Mesenchymal stem cell (in vitro differentiated cells and primary cell): ENCODE data around the gene R3HDM1.

Experiments used
- DNase-seq: peaks from one replicate; pipeline ENCODE4 v3.0.0-alpha.2; 2013
- H2AFZ ChIP-seq: one replicate; pipeline ENCODE4 v1.6.1; 2013; ENCODE audit warnings: low read depth, mild to moderate bottlenecking, control low read depth, inconsistent platforms, low read length, moderate library complexity
- H2AK5ac ChIP-seq: 2 replicates; pipeline ENCODE4 v1.6.1; 2013; ENCODE audit warnings: low read length, moderate library complexity, mild to moderate bottlenecking, inconsistent platforms; ENCODE audit not compliant: severe bottlenecking
- H2BK120ac ChIP-seq: one replicate; pipeline ENCODE4 v1.6.1; 2013; ENCODE audit warnings: low read depth, mild to moderate bottlenecking, inconsistent platforms, low read length, moderate library complexity
- H2BK12ac ChIP-seq, 2 experiments: one replicate each; pipeline ENCODE4 v1.6.1; 2013; ENCODE audit warnings: inconsistent platforms in 2 of 2, low read length in 2 of 2, mild to moderate bottlenecking in 2 of 2, moderate library complexity in 2 of 2, control low read depth in 1 of 2
- H2BK15ac ChIP-seq: one replicate; pipeline ENCODE4 v1.6.1; 2013; ENCODE audit warnings: mild to moderate bottlenecking, low read depth, inconsistent platforms; ENCODE audit not compliant: poor library complexity, severe bottlenecking
- H2BK5ac ChIP-seq: 2 replicates; pipeline ENCODE4 v1.6.1; 2013; ENCODE audit warnings: low read depth, mild to moderate bottlenecking, low read length, control low read depth, inconsistent platforms; ENCODE audit not compliant: poor library complexity, severe bottlenecking
- H3K14ac ChIP-seq, 2 experiments: one replicate each; pipeline ENCODE4 v1.6.1; 2013; ENCODE audit warnings: inconsistent platforms in 2 of 2, low read length in 2 of 2, control low read depth in 1 of 2, mild to moderate bottlenecking in 1 of 2, moderate library complexity in 1 of 2
- H3K18ac ChIP-seq, 2 experiments: one replicate each; pipeline ENCODE4 v1.6.1; 2013; ENCODE audit warnings: inconsistent platforms in 2 of 2, low read length in 2 of 2, control low read depth in 1 of 2, low read depth in 1 of 2, mild to moderate bottlenecking in 1 of 2
- H3K23ac ChIP-seq, 2 experiments: one replicate each; pipeline ENCODE4 v1.6.1; 2013; ENCODE audit warnings: inconsistent platforms in 2 of 2, low read length in 2 of 2, mild to moderate bottlenecking in 2 of 2, moderate library complexity in 2 of 2, control low read depth in 1 of 2
- H3K27ac ChIP-seq: 2 replicates; pipeline ENCODE4 v1.5.1; 2013; ENCODE audit warnings: mild to moderate bottlenecking, moderate library complexity, low read length, control low read depth, inconsistent platforms; ENCODE audit not compliant: poor library complexity, severe bottlenecking
- H3K27me3 ChIP-seq, 2 experiments: 2 replicates each; pipeline versions ENCODE4 v1.6.1 to v1.7.0; 2013; ENCODE audit warnings: low read length in 2 of 2, mild to moderate bottlenecking in 2 of 2, moderate library complexity in 2 of 2, control low read depth in 1 of 2, inconsistent platforms in 1 of 2; ENCODE audit not compliant: control insufficient read depth in 1 of 2, insufficient read depth in 1 of 2
- H3K36me3 ChIP-seq, 2 experiments: 2 replicates each; pipeline versions ENCODE4 v1.6.1 to v1.7.0; 2013; ENCODE audit warnings: low read length in 2 of 2, control low read depth in 1 of 2, inconsistent platforms in 1 of 2, low read depth in 1 of 2, mild to moderate bottlenecking in 1 of 2; ENCODE audit not compliant: insufficient read depth in 2 of 2, control insufficient read depth in 1 of 2
- H3K4ac ChIP-seq, 2 experiments: one replicate each; pipeline ENCODE4 v1.6.1; 2013; ENCODE audit warnings: inconsistent platforms in 2 of 2, low read length in 2 of 2, mild to moderate bottlenecking in 2 of 2, moderate library complexity in 2 of 2, control low read depth in 1 of 2, low read depth in 1 of 2
- H3K4me1 ChIP-seq: 2 replicates; pipeline ENCODE4 v1.6.1; 2013; ENCODE audit warnings: low read depth, low read length, control low read depth; ENCODE audit not compliant: control insufficient read depth, insufficient read depth
- H3K4me2 ChIP-seq: 2 replicates; pipeline ENCODE4 v1.6.1; 2013; ENCODE audit warnings: low read length, mild to moderate bottlenecking, inconsistent platforms; ENCODE audit not compliant: poor library complexity, severe bottlenecking
- H3K4me3 ChIP-seq, 2 experiments: 2 replicates each; pipeline versions ENCODE4 v1.5.1 to v1.7.0; 2013; ENCODE audit warnings: low read length in 2 of 2, mild to moderate bottlenecking in 2 of 2, control low read depth in 1 of 2, low read depth in 1 of 2; ENCODE audit not compliant: insufficient read depth in 1 of 2
- H3K79me1 ChIP-seq: replicated peaks from 2 replicates; pipeline ENCODE4 v1.6.1; 2013; ENCODE audit warnings: mild to moderate bottlenecking, control low read depth, low read length, inconsistent platforms; ENCODE audit not compliant: poor library complexity, severe bottlenecking
- H3K9ac ChIP-seq: 2 replicates; pipeline ENCODE4 v1.7.0; 2013; ENCODE audit warnings: mild to moderate bottlenecking, low read length, moderate library complexity
- H3K9me3 ChIP-seq: 2 replicates; pipeline ENCODE4 v1.7.0; 2013; ENCODE audit warnings: mild to moderate bottlenecking, low read length; ENCODE audit not compliant: control insufficient read depth
- H4K8ac ChIP-seq: one replicate; pipeline ENCODE4 v1.6.1; 2013; ENCODE audit warnings: inconsistent platforms, mild to moderate bottlenecking, low read length, moderate library complexity
- H4K91ac ChIP-seq: one replicate; pipeline ENCODE4 v1.6.1; 2013; ENCODE audit warnings: mild to moderate bottlenecking, low read length, inconsistent platforms
- WGBS: methylation state at CpG from one replicate; pipeline ENCODE4 v1.1.7; 2013; ENCODE audit warnings: mixed read lengths; 5-methylcytosine and 5-hydroxymethylcytosine counted together

Gene R3HDM1

GRCh38 chr2:135755573-135755972 is 224.3 kb downstream of the R3HDM1 start:
- WGBS = 100% methylated on average over 2 of the region's 2 CpGs
- no peak overlapping the region for H3K9ac ChIP-seq
- peaks cover 19% of the 10 kb centered on the region for H3K9me3 ChIP-seq

GRCh38 chr2:135756692-135757091 is 225.4 kb downstream of the R3HDM1 start:
- no peak overlapping the region for H4K91ac ChIP-seq
- no peak overlapping the region for H3K9ac ChIP-seq
- no peak overlapping the region for H4K8ac ChIP-seq
- H3K14ac ChIP-seq = no peak overlapping the region
- no peak overlapping the region for H2AFZ ChIP-seq
- no peak overlapping the region for H3K4me3 ChIP-seq
- no peak for DNase-seq
- no peaks in the 10 kb centered on the region for H3K27me3 ChIP-seq
- H3K27ac ChIP-seq = no peak overlapping the region
- WGBS = 100% methylated on average over 1 of the region's 1 CpG
- H2BK120ac ChIP-seq = no peak overlapping the region
- H3K4me2 ChIP-seq = no peak overlapping the region
- no peaks in the 10 kb centered on the region for H3K4me1 ChIP-seq
- H3K18ac ChIP-seq = no peak overlapping the region
- H3K79me1 ChIP-seq = peaks cover 16% of the 10 kb centered on the region
- H3K23ac ChIP-seq = no peak overlapping the region
- H2BK5ac ChIP-seq = no peak overlapping the region
- H2BK12ac ChIP-seq = no peak overlapping the region
- peaks cover 19% of the 10 kb centered on the region for H3K9me3 ChIP-seq
- H2BK15ac ChIP-seq = no peak overlapping the region
- H3K4ac ChIP-seq = no peak overlapping the region
- H3K36me3 ChIP-seq = peaks cover 31 to 91% of the 10 kb centered on the region in 2 experiments
- no peak overlapping the region for H2AK5ac ChIP-seq

More at GRCh38 chr2:135755573-135755972, 224.3 kb downstream of the R3HDM1 start:
- no peak overlapping the region for H3K23ac ChIP-seq
- H3K14ac ChIP-seq = no peak overlapping the region
- no peak overlapping the region for H3K4me3 ChIP-seq
- no peak overlapping the region for H2AFZ ChIP-seq
- no peak overlapping the region for H3K4ac ChIP-seq
- H3K4me2 ChIP-seq = no peak overlapping the region
- H3K36me3 ChIP-seq = peaks cover 31 to 85% of the 10 kb centered on the region in 2 experiments
- H2BK5ac ChIP-seq = no peak overlapping the region
- H3K79me1 ChIP-seq = peaks cover 10% of the 10 kb centered on the region
- H3K27ac ChIP-seq = no peak overlapping the region
- no peaks in the 10 kb centered on the region for H3K4me1 ChIP-seq
- H2BK15ac ChIP-seq = no peak overlapping the region
- H2BK12ac ChIP-seq = no peak overlapping the region
- H3K18ac ChIP-seq = no peak overlapping the region
- DNase-seq = no peak
- no peak overlapping the region for H4K8ac ChIP-seq
- H2AK5ac ChIP-seq = no peak overlapping the region
- no peaks in the 10 kb centered on the region for H3K27me3 ChIP-seq
- H4K91ac ChIP-seq = no peak overlapping the region
- no peak overlapping the region for H2BK120ac ChIP-seq

GRCh38 chr2:135762022-135762421 is 230.7 kb downstream of the R3HDM1 start:
- Histone ChIP-seq H3K9ac (no peak overlapping the region), H2BK5ac (no peak overlapping the region), H2AK5ac (no peak overlapping the region), H2AFZ (no peak overlapping the region), H3K9me3 (peaks cover 5% of the 10 kb centered on the region), H3K23ac (no peak overlapping the region), H3K4me1 (no peaks in the 10 kb centered on the region), H2BK15ac (no peak overlapping the region), H3K18ac (no peak overlapping the region), H3K36me3 (peaks cover 40 to 93% of the 10 kb centered on the region in 2 experiments), H3K27me3 (no peaks in the 10 kb centered on the region), H4K91ac (no peak overlapping the region), H3K79me1 (peaks cover 35% of the 10 kb centered on the region), H3K4ac (no peak overlapping the region), H3K27ac (no peak overlapping the region), H3K4me3 (no peak overlapping the region), H3K14ac (no peak overlapping the region), H2BK120ac (no peak overlapping the region), H4K8ac (no peak overlapping the region), H3K4me2 (no peak overlapping the region), H2BK12ac (no peak overlapping the region)
- no peak for DNase-seq

- WGBS = 100% methylated on average over 1 of the region's 1 CpG
- H4K8ac ChIP-seq = no peak overlapping the region
These were observed 231.2 kb downstream of the R3HDM1 start for GRCh38 chr2:135762530-135762929.

More at GRCh38 chr2:135762530-135762929, 231.2 kb downstream of the R3HDM1 start:
- no peak overlapping the region for H4K91ac ChIP-seq
- H3K27me3 ChIP-seq = no peaks in the 10 kb centered on the region
- peaks cover under 1% of the 10 kb centered on the region for H3K9me3 ChIP-seq
- H3K4me2 ChIP-seq = no peak overlapping the region
- no peak overlapping the region for H2AK5ac ChIP-seq
- H2AFZ ChIP-seq = no peak overlapping the region
- no peak overlapping the region for H3K18ac ChIP-seq
- peaks cover 37% of the 10 kb centered on the region for H3K79me1 ChIP-seq
- H2BK15ac ChIP-seq = no peak overlapping the region
- no peak overlapping the region for H2BK5ac ChIP-seq
- no peak for DNase-seq
- no peak overlapping the region for H3K9ac ChIP-seq
- H2BK120ac ChIP-seq = no peak overlapping the region
- no peak overlapping the region for H3K27ac ChIP-seq
- no peak overlapping the region for H3K14ac ChIP-seq
- no peaks in the 10 kb centered on the region for H3K4me1 ChIP-seq
- H3K36me3 ChIP-seq = peaks cover 41 to 93% of the 10 kb centered on the region in 2 experiments
- no peak overlapping the region for H3K23ac ChIP-seq
- H3K4me3 ChIP-seq = no peak overlapping the region
- peak overlapping the region in 1 of 2 experiments; percentile 23 for H2BK12ac ChIP-seq
- no peak overlapping the region for H3K4ac ChIP-seq
